SK-N-MC (cell line): ENCODE data around the gene CACFD1.

Experiments
- EZH2 ChIP-seq: fragments of 200-600 bp; sonication (generic); IDR thresholded peaks from one replicate; pipeline ENCODE4 v1.6.1; 2017; ENCODE audit warnings: antibody characterized with exemption
- FOXP2 ChIP-seq: optimal IDR thresholded peaks from 2 replicates; pipeline ENCODE3; 2011; ENCODE audit warnings: mild to moderate bottlenecking, moderate library complexity; ENCODE audit not compliant: insufficient read depth; ENCODE audit errors: extremely low read length, control extremely low read depth
- POLR2AphosphoS5 ChIP-seq: IDR thresholded peaks from 2 replicates; pipeline ENCODE4 v1.6.1; 2012; ENCODE audit warnings: mild to moderate bottlenecking, low read depth, low read length, borderline replicate concordance

DNA sequence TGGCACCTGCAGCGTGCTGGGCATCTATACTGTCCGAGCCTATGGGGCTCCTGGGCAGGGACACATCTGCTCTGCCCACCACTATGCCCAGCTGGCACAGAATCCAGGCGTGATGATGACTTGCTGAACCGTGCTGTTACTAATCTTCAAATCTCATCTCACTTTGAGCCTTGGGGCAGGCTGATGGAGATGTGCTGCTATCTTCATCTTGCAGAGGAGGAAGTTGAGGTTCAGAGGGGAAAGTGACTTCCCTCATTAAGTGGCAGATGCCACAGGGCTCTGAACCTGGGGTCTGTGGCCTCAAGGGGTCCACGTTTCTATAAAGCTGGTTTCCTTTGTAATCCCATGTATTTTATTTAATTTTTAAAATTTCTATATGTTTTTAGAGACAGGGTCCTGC lies 14.4 kb downstream of the CACFD1 start:
- TF ChIP-seq FOXP2 (no peak), POLR2AphosphoS5 (no peak), EZH2 (no peak)
